Measurements from ENCODE around the gene CCDC137.

DNA sequence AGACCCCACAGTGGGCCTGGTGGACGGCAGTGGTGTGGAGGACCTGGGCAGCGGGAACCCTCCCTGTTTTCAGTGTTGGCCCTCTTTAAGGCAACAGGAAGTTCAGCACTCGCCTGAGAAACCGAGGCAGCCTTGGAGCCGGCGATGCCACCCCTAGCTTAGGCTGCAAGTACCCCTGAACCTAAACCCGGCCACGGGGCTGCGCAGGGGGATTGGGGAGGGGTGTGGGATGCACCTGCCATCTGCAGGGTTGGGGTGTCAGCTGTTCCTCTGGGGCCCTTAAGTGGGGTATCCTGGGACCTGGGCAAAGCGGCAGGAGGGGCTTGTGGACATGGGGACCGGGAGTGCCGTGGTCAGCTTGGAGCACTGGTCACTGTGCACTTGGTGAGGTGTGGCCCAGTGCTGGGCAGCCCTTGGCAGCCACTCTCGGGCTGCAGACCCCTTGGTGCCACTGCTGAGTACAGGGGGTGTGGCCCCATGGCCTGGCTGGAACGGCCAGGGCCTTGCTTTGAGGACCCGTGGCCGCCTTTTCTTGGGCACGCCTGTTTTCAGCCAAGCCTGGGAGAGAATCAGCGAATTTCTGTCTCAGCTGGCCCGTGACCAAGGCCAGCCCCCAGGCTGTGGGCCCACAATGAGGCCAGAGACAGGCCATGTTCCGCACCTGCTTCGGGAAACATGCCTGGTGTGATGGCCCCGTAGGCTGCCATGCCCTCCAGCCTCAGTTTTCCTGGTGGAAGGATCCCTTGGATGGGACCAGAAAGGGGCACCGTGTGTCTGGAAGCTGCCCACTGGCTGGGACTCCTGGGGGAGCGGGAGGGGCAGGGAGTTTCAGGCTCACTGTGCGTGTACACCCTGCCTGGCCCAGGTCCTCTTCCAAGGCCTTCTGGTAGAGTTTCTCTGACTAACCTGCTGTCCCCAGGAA, 41.4 kb downstream of the CCDC137 start:
- TF ChIP-seq, protein P1, sequence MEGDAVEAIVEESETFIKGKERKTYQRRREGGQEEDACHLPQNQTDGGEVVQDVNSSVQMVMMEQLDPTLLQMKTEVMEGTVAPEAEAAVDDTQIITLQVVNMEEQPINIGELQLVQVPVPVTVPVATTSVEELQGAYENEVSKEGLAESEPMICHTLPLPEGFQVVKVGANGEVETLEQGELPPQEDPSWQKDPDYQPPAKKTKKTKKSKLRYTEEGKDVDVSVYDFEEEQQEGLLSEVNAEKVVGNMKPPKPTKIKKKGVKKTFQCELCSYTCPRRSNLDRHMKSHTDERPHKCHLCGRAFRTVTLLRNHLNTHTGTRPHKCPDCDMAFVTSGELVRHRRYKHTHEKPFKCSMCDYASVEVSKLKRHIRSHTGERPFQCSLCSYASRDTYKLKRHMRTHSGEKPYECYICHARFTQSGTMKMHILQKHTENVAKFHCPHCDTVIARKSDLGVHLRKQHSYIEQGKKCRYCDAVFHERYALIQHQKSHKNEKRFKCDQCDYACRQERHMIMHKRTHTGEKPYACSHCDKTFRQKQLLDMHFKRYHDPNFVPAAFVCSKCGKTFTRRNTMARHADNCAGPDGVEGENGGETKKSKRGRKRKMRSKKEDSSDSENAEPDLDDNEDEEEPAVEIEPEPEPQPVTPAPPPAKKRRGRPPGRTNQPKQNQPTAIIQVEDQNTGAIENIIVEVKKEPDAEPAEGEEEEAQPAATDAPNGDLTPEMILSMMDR (IDR thresholded peaks at IDR 0.05 in 4 of 5, conservative IDR thresholded peaks at IDR 0.05 in 1 of 5), result no peak
- TF ChIP-seq POLR2A (IDR thresholded peaks at IDR 0.05), result no peak
